Measurements from ENCODE around the gene PMEPA1.

DNA sequence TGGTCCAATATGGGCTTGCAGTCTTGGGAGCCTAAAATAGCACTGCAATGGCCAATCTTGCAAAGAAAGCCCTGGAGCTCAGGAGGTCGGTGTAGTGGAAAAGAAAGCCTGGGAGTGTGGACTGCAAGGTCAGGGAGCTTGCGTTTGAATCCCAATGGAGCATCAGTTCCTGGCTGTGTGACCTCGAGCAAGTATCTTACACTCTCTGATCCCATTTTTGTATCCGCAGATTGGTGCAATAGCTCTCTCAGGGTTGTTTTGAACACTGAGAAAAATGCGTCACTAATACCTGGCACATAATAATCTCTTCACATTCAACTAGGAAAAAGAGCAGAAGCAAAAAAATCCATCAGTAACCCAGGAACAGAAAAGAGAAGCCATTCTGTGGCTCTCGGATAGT lies 7.3 kb downstream of the PMEPA1 start:
- TF ChIP-seq, protein P1, sequence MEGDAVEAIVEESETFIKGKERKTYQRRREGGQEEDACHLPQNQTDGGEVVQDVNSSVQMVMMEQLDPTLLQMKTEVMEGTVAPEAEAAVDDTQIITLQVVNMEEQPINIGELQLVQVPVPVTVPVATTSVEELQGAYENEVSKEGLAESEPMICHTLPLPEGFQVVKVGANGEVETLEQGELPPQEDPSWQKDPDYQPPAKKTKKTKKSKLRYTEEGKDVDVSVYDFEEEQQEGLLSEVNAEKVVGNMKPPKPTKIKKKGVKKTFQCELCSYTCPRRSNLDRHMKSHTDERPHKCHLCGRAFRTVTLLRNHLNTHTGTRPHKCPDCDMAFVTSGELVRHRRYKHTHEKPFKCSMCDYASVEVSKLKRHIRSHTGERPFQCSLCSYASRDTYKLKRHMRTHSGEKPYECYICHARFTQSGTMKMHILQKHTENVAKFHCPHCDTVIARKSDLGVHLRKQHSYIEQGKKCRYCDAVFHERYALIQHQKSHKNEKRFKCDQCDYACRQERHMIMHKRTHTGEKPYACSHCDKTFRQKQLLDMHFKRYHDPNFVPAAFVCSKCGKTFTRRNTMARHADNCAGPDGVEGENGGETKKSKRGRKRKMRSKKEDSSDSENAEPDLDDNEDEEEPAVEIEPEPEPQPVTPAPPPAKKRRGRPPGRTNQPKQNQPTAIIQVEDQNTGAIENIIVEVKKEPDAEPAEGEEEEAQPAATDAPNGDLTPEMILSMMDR (tag by site-specific recombination; IDR thresholded peaks at IDR 0.05), result no peak
- TF ChIP-seq ZNF292 (tag by site-specific recombination; IDR thresholded peaks at IDR 0.05; ENCODE audit: borderline replicate concordance, low read depth) (no peak), YY1 (tag by site-specific recombination; IDR thresholded peaks at IDR 0.05) (no peak), SCRT1 (tag by site-specific recombination; IDR thresholded peaks at IDR 0.05; ENCODE audit: borderline replicate concordance) (no peak), ZNF791 (tag by site-specific recombination; IDR thresholded peaks at IDR 0.05) (no peak), ZNF2 (tag by site-specific recombination; IDR thresholded peaks at IDR 0.05) (no peak)
- TF ChIP-seq, protein P2, sequence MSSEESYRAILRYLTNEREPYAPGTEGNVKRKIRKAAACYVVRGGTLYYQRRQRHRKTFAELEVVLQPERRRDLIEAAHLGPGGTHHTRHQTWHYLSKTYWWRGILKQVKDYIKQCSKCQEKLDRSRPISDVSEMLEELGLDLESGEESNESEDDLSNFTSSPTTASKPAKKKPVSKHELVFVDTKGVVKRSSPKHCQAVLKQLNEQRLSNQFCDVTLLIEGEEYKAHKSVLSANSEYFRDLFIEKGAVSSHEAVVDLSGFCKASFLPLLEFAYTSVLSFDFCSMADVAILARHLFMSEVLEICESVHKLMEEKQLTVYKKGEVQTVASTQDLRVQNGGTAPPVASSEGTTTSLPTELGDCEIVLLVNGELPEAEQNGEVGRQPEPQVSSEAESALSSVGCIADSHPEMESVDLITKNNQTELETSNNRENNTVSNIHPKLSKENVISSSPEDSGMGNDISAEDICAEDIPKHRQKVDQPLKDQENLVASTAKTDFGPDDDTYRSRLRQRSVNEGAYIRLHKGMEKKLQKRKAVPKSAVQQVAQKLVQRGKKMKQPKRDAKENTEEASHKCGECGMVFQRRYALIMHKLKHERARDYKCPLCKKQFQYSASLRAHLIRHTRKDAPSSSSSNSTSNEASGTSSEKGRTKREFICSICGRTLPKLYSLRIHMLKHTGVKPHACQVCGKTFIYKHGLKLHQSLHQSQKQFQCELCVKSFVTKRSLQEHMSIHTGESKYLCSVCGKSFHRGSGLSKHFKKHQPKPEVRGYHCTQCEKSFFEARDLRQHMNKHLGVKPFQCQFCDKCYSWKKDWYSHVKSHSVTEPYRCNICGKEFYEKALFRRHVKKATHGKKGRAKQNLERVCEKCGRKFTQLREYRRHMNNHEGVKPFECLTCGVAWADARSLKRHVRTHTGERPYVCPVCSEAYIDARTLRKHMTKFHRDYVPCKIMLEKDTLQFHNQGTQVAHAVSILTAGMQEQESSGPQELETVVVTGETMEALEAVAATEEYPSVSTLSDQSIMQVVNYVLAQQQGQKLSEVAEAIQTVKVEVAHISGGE (tag by site-specific recombination; conservative IDR thresholded peaks at IDR 0.05; ENCODE audit: low read depth), result no peak
